ENCODE measurements around the gene TRAPPC2L.
"Not testable (repeated sequence)": the region's sequence is repeated elsewhere in the genome, so short reads cannot be mapped to it uniquely, and the experiment has no call there.

Gene TRAPPC2L

DNA sequence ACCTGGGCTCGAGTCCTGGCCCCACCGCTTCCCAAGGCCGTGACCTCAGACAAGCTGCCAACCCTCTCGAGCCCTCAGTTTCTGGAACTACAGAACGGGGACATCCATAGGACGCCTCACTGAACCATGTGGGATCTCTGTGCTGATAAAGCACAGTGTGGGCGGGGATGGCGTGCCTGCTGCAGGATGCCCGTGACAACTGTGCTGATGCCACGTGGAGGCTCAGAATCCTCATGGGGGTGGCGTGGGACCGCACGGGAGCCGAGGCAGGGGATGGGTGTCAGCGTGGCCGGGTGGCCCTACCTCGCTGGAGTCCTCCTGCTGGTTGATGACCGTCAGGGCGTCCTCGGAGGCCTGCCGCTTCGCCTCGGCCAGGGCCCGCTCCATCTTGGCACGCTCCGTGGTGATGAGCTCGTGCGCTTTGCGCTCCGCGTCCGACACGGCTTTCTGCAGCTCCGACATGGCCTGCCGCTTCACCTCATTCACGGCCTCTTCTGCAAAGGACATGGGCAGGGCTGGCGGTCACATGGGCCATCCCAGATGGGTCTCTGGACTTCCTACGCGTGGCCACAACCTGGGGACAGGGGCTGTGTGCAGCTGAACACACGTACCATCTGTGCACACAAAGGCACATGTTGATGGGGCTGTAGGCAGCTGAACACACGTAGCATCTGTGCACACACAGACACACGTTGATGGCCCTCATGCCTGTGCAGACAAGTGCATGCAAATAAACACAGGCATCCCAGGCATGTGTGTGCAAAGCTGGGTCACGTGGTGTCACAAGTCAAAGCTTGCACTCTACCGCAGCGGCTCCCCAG, 22.2 kb downstream of the TRAPPC2L start:
- no peak for DNase-seq

DNA sequence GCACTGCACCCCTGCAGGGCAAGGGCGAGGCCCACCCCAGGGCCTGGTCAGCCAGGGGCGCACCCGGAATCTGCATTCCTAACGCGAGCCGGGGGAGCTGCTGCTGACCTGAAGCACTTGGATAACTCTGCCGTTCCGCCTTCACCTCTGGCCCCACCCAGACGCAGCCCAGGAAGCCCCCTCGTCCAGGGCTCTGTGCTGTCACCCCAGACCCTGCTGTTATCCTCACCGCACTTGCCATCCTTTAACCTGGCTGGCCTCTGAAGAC, 22.8 kb downstream of the TRAPPC2L start:
- DNase-seq: no peak

DNA sequence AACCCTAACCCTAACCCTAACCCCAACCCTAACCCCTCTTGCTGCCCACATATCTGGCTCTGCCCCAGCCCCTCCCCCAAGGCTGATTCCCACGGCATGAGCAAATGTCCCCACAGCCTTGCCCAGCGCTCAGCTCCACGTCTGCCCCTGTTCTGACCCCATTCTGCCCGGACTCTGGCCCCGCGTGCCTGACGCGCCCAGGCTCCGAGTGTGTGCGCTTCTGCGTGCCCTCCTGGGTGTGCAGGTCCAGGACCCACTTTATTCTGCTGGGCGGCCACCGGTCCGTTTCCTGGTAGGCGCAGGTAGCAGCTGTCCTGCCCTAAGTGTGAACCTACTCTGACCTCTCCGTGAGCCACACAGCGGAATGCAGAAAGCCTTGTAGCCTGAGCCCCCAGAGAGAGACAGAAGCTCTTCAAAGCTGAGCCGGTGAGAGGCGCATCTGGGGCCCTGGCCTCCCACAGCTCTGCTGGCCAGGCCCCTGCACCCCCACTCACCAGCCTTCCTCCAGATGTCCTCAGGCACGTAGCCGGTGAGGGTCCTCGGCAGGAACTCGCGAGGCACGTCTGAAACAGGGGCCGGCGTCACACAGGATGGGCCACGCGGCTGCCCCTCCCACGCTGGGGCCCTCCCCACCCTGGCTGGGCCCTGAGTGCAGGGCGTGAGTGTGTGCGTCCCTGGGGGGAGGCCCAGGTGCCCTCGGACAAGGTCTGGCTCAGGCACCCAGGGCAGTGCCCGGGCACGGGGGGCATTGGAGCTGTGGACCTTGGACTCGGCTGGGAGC, 23.5 kb downstream of the TRAPPC2L start:
- no peak for DNase-seq

DNA sequence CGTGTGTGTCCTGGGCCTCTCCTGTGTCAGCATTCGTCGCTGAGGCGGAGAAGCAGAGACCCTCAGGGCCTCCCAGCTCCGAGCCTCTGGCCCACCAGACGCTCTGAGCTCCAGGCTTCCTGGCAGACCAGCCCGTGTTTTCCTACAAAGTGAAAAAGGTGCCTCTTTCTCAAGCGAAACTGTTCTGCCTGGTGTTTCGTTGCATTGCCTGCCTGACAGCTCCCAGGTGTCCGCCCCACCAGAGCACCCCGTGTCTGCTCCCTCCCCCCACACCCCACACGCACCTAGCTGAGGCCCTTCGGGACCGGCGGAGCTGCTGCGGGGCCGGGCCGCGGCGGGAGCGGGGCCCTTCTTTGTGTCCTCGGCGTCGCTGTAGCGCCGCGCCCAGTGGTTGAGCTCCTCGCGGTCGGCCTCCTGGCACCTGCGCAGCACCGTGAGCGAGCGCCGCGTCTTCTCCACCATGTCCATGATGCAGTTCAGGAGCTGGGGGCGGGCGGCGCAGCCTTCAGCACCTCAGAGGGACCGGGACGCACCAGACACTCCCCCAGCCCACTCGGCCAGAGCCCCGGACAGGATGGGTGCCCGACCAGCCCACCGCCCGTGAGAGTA, 24.2 kb downstream of the TRAPPC2L start:
- DNase-seq: no peak

DNA sequence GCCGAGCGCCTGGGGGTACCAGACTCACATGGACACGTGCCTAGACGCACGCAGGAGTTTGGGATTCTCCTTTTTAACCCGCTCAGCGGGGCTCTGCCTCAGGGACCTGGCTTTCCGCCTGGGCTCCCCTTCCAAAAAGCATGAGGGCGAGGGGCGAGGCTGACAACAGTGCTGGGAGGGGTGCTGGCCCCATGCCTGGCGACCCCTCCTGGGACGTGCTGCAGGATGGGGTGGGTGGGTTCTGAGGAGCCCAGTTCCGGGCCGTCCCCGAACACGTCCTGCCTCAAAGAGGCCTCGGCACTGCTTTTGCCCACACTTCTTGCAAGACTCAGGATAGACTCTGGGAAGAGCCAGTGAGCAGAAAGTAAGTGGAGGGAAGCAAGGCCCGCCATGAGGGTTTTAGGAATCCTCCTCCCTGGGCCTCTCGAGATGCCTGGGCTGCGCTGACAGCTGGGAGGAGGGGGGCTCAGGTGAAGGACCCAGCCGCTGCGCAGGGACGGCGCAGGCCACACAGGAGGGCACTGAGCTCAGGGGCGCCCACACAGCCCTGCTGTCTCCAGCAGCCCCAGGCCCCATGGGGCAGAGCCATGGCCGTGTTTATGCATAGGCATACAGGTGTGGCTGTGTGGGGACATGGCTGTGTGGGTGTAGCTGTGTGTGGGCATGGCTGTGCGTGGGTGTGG, 24.9 kb downstream of the TRAPPC2L start:
- no peak for DNase-seq

DNA sequence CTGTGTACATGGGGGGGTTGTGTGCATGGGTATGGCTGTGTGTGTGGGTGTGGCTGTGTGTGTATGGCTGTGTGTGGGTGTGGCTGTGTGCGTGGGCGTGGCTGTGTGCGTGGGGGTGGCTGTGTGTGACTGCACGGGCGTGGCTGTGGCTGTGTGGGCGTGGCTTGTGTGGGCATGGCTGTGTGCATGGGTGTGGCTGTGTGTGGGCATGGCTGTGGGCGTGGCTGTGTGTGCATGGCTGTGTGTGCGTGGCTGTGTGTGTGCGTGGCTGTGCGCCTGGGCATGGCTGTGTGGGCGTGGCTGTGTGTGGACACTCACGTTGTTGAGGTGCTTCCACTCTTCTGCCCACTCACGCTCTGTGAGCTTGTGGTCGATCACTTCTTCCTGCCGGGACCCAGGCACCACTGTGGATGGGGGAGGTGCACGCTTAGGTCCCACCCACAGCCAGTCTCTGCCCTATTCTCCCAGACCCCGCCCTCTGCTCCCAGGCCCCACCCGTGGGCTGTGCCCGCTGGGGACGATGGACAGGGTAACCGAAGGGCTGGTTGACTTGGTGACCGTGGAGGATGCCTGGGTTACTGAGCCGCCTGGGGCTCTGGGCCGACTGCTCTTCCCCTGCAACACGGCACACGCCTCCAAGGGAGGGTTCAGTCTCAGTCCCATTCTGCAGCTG, 25.6 kb downstream of the TRAPPC2L start:
- DNase-seq: no peak

DNA sequence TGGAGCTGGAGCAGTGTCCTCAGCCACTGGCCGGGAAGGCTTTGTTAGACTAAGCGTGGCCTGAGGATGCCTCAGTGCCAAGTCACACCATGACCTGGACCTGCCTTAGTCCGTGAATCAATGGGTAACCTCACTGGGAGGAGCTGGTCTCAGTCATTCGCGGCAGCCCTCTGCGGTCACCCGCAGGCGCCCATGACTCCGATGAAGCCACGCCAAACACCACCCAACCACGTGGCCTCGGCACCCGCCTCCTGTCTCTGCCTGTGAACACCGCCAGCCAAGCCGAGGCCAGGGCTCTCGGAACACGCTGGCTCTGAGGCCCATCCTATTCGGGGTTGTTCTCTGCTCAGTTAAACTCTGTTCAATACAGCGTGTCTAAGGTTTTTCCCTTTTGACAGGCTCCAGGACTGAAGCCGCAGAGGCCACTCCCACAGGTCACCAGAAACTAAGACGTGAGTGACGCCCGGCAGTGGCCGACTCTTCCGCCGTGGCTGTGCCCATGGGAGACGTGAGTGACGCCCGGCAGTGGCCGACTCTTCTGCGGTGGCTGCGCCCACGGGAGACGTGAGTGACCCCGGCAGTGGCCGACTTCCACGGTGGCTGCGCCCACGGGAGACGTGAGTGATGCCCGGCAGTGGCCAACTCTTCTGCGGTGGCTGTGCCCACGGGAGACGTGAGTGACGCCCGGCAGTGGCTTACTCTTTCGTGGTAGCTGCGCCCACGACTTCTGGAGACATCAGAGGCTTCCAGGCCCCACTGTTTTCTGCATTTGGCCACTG, 26.4 kb downstream of the TRAPPC2L start:
- DNase-seq: no peak

DNA sequence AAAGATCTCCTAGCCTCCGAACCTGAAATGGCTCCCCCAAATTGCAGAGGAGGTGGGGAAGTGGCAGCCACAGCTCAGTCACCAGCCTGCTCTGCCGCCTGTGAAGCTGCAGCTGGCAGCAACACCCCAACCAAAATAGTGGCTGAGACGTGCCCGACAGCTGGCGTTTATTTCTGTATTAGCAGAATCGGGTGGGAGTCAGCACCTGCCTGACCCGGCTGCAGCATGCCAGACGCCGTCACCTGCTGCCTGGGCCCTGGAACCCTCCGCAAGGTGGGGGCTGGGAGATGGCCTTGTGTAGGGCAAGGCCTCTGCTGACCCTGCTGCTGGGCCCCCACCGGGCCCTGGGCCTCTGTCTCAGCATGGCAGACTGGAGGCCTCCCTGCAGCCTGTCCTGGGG, 27.0 kb downstream of the TRAPPC2L start:
- DNase-seq: no peak

DNA sequence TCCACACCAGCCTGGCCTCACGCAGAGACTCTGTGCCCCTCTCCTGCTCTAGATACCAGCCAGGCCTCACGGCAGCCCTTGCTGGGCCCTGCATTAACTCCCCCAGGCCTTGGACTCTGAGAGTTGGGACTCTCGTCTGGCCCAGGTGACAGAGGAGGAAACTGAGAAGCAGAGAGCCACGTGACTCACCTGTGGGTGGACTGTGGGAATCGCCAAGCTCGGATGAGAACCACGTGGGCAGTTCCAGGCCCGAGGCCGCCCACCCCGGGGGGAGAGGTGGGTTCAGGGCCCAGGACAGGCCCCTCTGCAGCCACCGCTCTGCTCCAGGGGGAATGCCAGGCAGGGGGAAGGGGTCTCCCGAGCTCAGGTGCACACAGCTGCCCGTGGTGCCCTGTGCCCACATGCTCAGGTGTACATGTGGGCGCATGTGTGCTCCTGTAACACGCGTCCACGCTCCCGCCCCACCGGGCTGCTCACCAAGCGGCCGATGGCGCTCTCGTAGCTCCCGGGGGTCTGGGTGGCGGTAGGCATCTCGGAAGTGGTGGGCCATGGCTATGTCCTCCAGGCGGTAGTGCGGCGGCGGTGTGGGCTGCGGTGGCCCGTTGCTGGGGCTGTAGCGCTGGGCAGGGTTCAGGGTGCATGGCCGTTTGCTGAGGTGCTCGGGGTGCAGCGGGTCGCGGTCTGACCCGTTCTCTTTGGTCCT, 27.8 kb downstream of the TRAPPC2L start:
- DNase-seq: no peak

DNA sequence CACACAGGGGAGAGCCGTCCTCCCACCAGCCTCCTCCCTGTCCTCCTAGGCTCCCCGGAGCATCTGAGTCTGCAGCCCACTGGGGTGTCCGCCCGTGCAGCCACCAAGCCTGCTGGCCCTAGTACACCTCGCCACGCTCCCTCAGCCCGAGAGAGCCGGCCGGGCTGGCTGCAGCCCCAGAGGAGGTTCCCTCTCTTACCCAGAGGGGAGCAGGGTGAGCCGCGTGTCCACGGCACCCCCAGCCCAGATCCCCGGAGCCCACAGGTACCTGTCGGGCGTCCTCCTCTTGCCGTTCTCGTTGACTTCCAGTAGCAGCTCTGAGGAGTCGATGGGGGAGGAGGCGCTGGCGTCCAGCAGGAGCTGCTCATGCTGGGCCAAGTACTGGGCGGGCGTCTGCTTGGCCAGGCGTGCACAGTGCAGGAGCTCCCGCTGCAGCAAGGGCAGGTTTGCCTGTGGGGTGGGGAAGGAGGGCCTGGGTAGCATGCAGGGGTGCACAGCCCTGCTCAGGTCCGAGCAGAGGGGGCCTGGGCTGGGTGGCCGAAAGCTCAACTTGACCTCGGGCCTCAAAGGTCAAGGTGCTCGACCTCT, 28.9 kb downstream of the TRAPPC2L start:
- no peak for DNase-seq

DNA sequence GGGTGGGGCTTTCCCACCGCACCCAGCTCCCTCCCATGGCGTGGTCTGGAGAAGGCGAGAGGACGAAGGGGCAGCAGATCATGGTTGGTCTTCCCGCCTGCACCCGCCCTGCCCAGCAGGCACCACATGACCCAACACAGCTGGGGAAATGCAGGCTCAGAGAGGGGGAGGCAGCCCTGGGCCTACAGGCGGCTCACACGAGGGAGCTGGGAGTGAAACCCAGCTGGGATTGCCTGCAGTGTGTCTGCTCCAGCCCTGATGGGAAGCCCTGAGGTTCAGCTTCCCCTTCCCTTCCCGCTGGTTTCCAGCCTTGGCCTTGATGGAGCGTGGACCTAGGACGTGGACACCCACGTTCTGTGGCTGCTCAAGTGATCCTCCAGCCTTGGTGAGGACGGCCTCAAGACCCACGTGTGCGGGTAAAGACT, 29.5 kb downstream of the TRAPPC2L start:
- DNase-seq: no peak

DNA sequence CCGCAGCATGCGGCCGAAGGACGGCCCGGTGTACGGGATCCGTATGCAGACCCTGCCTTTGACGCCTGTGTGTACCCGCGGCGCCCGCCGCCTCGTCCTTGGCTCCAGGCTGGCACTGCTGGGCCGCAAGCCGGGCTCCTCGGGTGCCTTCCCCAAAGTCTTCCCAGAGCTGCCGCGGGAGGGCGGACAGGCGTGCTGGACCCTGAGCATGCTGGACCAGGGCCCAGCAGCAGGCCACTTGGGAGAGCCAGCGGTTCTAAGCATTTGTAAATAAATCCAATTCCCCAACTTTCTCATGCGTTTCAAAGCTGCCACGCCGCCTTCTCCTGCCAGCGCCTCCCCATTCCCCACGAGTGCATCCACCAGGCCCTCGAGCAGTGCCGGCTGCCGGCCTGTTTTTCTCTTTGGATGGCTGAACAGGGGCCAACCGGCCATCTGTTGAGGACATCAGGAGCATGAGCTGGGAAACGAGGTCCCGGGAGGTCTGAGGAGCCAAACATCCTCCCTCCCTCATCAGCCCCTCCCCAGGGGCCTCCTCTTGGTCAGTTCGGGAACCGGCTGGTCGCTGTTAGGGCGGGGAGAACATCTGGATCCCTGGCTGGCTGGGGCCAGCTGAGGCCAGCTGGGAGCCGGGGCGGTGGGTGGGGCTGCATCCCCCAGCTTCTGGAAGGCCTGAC, 30.1 kb downstream of the TRAPPC2L start:
- no peak for DNase-seq

DNA sequence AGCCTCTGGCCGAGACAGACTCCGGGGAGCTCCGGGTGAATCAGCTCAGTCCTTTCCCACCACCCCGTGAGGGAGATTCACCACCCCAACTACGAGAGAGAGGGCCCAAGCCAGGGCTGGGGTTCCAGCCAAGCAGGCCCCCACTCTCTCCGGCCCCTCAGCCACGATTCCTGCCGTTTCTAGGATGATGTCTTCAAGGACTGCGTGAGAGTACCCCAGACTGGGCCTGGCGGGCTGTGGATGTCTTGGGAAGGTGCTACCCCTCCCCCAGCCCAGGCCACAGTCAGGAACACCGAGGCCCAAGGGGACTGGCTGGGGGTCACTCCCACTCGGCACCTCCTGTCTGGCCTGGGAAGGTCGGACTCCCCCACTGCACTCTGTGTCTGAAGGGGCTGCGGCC, 31.1 kb downstream of the TRAPPC2L start:
- DNase-seq: no peak

DNA sequence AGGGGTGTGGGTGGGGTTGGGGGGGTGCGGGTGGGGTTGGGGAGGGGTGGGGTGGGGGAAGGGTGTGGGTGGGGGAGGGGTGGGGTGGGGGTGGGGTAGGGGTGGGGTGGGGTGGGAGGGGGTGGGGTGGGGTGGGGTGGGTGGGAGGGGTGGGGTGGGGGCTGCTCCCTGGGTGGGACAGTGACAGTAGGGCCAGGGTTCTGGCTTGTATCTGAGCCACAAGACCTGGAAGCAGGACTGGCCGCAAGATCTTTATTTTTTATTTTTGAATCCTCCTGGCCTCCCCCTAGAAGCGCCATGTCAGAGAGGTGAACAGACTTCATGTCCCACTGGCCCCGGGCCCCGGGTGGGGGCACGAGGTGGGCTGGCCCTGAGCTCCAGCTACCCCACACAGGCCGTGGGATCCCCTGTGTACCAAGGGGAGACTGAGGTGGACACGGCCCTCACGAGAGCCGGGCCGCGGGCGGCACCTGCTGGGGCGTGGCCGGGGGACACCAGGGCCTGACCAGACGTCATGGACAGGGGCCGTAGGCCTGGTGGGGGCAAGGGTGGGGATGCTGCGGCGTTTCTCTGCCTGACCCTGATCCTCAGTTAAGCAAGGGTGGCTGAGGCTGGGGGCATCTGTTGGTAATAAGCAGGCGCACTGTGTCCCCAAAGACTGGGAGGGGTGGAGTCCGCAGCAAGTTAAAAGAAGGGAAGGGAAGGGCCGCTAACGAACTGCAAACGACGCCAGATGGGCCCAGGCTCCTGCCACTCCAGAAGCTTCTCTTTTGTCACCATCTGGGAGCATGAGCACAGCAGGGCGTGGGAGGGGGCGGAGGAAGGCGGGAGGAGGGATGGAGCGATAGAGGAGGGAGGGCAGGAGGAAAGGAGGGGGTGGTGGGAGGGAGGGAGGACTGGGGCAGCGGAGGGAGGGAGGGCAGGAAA, 31.8 kb downstream of the TRAPPC2L start:
- no peak for DNase-seq

DNA sequence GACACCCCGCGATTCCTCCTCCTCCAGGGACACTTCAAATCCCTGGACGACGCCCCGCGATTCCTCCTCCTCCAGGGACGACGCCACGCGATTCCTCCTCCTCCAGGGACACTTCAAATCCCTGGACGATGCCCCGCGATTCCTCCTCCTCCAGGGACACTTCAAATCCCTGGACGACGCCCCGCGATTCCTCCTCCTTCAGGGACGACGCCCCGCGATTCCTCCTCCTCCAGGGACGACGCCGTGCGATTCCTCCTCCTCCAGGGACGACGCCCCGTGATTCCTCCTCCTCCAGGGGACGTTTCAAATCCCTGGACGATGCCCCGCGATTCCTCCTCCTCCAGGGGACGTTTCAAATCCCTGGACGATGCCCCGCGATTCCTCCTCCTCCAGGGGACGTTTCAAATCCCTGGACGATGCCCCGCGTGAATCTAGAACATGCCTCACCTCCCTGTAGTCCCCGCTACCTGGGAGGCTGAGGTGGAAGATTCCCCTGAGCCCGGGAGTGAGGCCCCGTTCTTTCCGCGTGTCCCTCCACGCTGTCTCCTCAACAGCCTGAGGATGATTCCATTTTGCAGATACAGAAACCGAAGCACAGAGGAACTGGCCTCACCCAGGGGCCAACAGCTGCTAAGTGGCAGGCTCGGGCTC, 32.9 kb downstream of the TRAPPC2L start:
- not testable (repeated sequence) for DNase-seq

DNA sequence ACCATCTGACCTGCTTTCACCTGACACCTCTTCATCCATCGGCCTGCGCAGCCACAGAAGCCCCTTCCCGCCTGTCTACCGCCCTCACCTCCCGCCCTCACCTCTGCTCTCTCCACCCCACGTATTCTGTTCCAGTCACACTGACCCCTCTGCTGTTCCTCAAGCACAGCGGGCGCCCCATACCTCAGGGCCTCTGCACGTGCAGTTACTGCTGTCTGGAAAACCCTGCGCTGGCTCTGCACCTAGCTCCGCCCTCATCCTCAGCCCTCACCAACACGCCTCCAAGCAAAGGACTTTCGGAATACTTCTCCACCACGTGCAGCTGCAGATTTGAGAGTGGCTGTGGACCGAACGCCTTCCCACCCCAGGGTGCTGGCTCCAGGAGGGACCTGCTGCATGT, 34.2 kb downstream of the TRAPPC2L start:
- DNase-seq: no peak

DNA sequence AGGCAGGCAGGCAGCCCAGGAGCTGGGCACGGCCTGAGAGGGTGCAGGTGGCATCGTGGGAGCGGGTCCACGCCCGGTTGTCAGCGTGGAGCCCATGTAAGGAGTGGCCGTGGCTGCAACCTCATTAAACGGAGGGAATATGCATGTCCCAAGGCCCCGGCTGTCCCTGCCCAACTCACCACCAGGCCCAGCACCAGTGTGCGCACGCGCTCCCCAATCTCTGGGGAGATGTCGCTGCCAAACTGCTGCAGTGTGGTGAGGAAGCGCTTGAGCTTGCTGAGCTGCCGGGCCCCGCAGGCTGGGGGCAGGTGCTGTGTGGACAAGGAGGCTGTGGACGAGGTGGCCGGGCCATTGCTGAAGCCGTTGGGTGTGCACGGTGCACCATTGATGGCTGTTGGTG, 35.1 kb downstream of the TRAPPC2L start:
- no peak for DNase-seq

DNA sequence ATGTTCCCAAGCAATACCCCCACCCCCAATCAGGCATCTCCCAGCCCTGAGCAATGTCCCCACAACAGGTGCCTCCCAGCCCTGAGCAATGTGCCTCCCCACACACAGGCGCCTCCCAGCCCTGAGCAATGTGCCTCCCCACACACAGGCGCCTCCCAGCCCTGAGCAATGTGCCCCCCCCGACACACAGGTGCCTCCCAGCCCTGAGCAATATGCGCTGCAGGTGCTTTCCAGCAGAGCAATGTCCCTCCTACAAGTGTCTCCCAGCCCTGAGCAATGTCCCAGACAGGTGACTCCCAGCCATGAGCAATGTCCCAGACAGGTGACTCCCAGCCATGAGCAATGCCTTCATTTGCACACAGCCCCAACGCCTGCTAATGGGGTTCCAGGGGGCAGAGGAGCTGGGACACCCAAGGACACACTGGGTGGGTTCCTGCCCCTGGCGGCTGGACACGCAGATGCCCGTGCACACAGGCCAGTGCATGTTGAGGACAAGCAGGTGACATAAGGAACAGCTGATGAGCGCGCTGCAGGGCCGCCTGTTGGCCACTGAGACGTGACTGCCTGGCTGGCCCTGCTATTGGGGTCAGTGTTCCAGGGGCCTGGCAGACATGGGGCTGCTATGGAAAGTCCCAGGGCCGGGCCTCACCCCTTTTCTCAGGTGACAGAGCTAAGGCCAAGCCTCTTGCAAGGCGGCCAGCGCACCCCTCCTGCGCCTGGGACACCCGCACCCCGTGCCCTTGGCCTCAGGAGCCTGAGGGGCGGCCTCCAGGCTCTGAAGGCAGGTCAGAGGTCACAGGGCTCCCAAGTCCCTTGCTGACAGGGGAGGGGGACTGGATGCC, 36.4 kb downstream of the TRAPPC2L start:
- DNase-seq: no peak
